Measurements from ENCODE around the gene TANGO2.

Gene TANGO2

GRCh38 chr22:20020533-20021195 is at the start of gene TANGO2:
Gene TANGO2 (plus strand): TSS chr22:20021110. CDS start chr22:20036799, 15,689 bp downstream.
- peak; percentile 94 for DNase-seq

- no peak for DNase-seq
Observed at GRCh38 chr22:19971276-19972124, 49.4 kb upstream of the TANGO2 start.

- no peak for DNase-seq
Observed at GRCh38 chr22:19972251-19972650, 48.7 kb upstream of the TANGO2 start.

GRCh38 chr22:19972652-19973550 is 48.0 kb upstream of the TANGO2 start:
- DNase-seq: no peak

- DNase-seq: no peak
Observed at GRCh38 chr22:19973551-19974267, 47.2 kb upstream of the TANGO2 start.

- DNase-seq: peak; percentile 35
Observed at GRCh38 chr22:19974268-19974861, 46.5 kb upstream of the TANGO2 start.

GRCh38 chr22:19974935-19975706 is 45.8 kb upstream of the TANGO2 start:
- DNase-seq: no peak

GRCh38 chr22:19975707-19976035 is 45.2 kb upstream of the TANGO2 start:
- DNase-seq: no peak

GRCh38 chr22:19976671-19977070 is 44.2 kb upstream of the TANGO2 start:
- DNase-seq: no peak

GRCh38 chr22:19977296-19978243 is 43.3 kb upstream of the TANGO2 start:
- no peak for DNase-seq

GRCh38 chr22:19978748-19979147 is 42.2 kb upstream of the TANGO2 start:
- DNase-seq: no peak

GRCh38 chr22:19979712-19980493 is 41.0 kb upstream of the TANGO2 start:
- DNase-seq: no peak

- DNase-seq: no peak
Observed at GRCh38 chr22:19980766-19981165, 40.1 kb upstream of the TANGO2 start.

- no peak for DNase-seq
Observed at GRCh38 chr22:19981171-19981960, 39.5 kb upstream of the TANGO2 start.

- DNase-seq: no peak
Observed at GRCh38 chr22:19981961-19982920, 38.7 kb upstream of the TANGO2 start.

GRCh38 chr22:19982991-19983578 is 37.8 kb upstream of the TANGO2 start:
- DNase-seq: no peak

GRCh38 chr22:19983741-19984140 is 37.2 kb upstream of the TANGO2 start:
- no peak for DNase-seq
